NT2/D1 (cell line): ENCODE data around the gene ZNF814.

ENCODE experiments used
- SUZ12 ChIP-seq: IDR thresholded peaks from 2 replicates; pipeline ENCODE4 v1.6.1; 2011; ENCODE audit not compliant: insufficient read length, insufficient read depth; ENCODE audit errors: extremely low read depth
- ZNF274 ChIP-seq: IDR thresholded peaks from 2 replicates; pipeline ENCODE4 v1.6.1; 2011; ENCODE audit warnings: mild to moderate bottlenecking, low read depth, low read length

GRCh38 chr19:57841122-57841763, 47.6 kb downstream of the ZNF814 start:
- TF ChIP-seq ZNF274 (no peak), SUZ12 (no peak)
